GM23338 (cell line): ENCODE measurements around the gene MYBPC2.

Experiments
- CREB1 ChIP-seq: fragments of 250-450 bp; sonication (Bioruptor Pico); IDR thresholded peaks from 2 replicates; pipeline ENCODE4 v1.5.0; 2020; ENCODE audit warnings: low read depth, mild to moderate bottlenecking, moderate library complexity
- CTCF ChIP-seq, 2 experiments: fragments of 200-600 bp in 1 of 2; sonication (generic) in 1 of 2; conservative IDR thresholded peaks; 2 replicates each; pipeline versions ENCODE4 v1.5.1 to v1.6.1; 2016 to 2017; ENCODE audit warnings: antibody characterized with exemption in 2 of 2, low read depth in 2 of 2, mild to moderate bottlenecking in 2 of 2, moderate library complexity in 1 of 2
- EZH2 ChIP-seq: fragments of 200-600 bp; sonication (generic); IDR thresholded peaks from one replicate; pipeline ENCODE4 v1.8.0; 2017; ENCODE audit warnings: antibody characterized with exemption, mild to moderate bottlenecking, low read depth; ENCODE audit not compliant: unreplicated experiment
- EZH2phosphoT487 ChIP-seq: fragments of 200-600 bp; sonication (generic); IDR thresholded peaks from one replicate; pipeline ENCODE4 v1.8.1; 2018; ENCODE audit warnings: antibody characterized with exemption; ENCODE audit not compliant: unreplicated experiment
- JUNB ChIP-seq: IDR thresholded peaks from one replicate; pipeline ENCODE4 v1.6.1; 2016; ENCODE audit warnings: antibody characterized with exemption; ENCODE audit not compliant: unreplicated experiment
- POLR2AphosphoS5 ChIP-seq: IDR thresholded peaks from 2 replicates; pipeline ENCODE4 v1.6.1; 2016; ENCODE audit warnings: antibody characterized with exemption, low read depth
- TF ChIP-seq, protein P1 (sequence below): IDR thresholded peaks from 2 replicates; pipeline ENCODE4 v1.6.1; 2016; ENCODE audit warnings: antibody characterized with exemption
- TF ChIP-seq, protein P2 (sequence below): fragments of 250-450 bp; sonication (Bioruptor Pico); IDR thresholded peaks from 2 replicates; pipeline ENCODE4 v1.5.0; 2020; ENCODE audit warnings: mild to moderate bottlenecking, moderate library complexity

GRCh38 chr19:50394017-50394416 is 38.7 kb upstream of the MYBPC2 start:
- TF ChIP-seq CTCF (conservative IDR thresholded peaks at IDR 0.05; ENCODE audit: low read depth in 2 of 2) (no peak), POLR2AphosphoS5 (no peak), EZH2phosphoT487 (no peak), EZH2 (no peak), CREB1 (CRISPR knock-in tag) (no peak), JUNB (no peak)
- TF ChIP-seq, protein P1, sequence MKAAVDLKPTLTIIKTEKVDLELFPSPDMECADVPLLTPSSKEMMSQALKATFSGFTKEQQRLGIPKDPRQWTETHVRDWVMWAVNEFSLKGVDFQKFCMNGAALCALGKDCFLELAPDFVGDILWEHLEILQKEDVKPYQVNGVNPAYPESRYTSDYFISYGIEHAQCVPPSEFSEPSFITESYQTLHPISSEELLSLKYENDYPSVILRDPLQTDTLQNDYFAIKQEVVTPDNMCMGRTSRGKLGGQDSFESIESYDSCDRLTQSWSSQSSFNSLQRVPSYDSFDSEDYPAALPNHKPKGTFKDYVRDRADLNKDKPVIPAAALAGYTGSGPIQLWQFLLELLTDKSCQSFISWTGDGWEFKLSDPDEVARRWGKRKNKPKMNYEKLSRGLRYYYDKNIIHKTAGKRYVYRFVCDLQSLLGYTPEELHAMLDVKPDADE = no peak
- TF ChIP-seq, protein P2, sequence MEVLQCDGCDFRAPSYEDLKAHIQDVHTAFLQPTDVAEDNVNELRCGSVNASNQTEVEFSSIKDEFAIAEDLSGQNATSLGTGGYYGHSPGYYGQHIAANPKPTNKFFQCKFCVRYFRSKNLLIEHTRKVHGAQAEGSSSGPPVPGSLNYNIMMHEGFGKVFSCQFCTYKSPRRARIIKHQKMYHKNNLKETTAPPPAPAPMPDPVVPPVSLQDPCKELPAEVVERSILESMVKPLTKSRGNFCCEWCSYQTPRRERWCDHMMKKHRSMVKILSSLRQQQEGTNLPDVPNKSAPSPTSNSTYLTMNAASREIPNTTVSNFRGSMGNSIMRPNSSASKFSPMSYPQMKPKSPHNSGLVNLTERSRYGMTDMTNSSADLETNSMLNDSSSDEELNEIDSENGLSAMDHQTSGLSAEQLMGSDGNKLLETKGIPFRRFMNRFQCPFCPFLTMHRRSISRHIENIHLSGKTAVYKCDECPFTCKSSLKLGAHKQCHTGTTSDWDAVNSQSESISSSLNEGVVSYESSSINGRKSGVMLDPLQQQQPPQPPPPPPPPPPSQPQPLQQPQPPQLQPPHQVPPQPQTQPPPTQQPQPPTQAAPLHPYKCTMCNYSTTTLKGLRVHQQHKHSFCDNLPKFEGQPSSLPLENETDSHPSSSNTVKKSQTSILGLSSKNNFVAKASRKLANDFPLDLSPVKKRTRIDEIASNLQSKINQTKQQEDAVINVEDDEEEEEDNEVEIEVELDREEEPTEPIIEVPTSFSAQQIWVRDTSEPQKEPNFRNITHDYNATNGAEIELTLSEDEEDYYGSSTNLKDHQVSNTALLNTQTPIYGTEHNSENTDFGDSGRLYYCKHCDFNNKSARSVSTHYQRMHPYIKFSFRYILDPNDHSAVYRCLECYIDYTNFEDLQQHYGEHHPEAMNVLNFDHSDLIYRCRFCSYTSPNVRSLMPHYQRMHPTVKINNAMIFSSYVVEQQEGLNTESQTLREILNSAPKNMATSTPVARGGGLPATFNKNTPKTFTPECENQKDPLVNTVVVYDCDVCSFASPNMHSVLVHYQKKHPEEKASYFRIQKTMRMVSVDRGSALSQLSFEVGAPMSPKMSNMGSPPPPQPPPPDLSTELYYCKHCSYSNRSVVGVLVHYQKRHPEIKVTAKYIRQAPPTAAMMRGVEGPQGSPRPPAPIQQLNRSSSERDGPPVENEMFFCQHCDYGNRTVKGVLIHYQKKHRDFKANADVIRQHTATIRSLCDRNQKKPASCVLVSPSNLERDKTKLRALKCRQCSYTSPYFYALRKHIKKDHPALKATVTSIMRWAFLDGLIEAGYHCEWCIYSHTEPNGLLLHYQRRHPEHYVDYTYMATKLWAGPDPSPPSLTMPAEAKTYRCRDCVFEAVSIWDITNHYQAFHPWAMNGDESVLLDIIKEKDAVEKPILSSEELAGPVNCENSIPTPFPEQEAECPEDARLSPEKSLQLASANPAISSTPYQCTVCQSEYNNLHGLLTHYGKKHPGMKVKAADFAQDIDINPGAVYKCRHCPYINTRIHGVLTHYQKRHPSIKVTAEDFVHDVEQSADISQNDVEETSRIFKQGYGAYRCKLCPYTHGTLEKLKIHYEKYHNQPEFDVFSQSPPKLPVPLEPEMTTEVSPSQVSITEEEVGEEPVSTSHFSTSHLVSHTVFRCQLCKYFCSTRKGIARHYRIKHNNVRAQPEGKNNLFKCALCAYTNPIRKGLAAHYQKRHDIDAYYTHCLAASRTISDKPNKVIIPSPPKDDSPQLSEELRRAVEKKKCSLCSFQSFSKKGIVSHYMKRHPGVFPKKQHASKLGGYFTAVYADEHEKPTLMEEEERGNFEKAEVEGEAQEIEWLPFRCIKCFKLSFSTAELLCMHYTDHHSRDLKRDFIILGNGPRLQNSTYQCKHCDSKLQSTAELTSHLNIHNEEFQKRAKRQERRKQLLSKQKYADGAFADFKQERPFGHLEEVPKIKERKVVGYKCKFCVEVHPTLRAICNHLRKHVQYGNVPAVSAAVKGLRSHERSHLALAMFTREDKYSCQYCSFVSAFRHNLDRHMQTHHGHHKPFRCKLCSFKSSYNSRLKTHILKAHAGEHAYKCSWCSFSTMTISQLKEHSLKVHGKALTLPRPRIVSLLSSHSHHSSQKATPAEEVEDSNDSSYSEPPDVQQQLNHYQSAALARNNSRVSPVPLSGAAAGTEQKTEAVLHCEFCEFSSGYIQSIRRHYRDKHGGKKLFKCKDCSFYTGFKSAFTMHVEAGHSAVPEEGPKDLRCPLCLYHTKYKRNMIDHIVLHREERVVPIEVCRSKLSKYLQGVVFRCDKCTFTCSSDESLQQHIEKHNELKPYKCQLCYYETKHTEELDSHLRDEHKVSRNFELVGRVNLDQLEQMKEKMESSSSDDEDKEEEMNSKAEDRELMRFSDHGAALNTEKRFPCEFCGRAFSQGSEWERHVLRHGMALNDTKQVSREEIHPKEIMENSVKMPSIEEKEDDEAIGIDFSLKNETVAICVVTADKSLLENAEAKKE (CRISPR knock-in tag) = no peak
